Karpas-422 (cell line): Measurements from ENCODE around the gene CEP104. TPM values are rescaled to one million over a fixed set of nuclear protein-coding genes. Genes with fewer than 3 reads are reported as not detected.
A peak's percentile ranks its signal among the peaks of the same experiment; 100 is the strongest.

ENCODE experiments used
- DNase-seq: peaks from one replicate; pipeline ENCODE4 v3.0.0-alpha.2; 2015
- H2AFZ ChIP-seq: fragments of 200-600 bp; sonication (generic); 2 replicates; pipeline ENCODE4 v1.6.1; 2014; ENCODE audit warnings: antibody characterized with exemption, low read length, mixed read lengths
- H3K27ac ChIP-seq: fragments of 200-600 bp; sonication (generic); 2 replicates; pipeline ENCODE4 v1.5.1; 2014; ENCODE audit warnings: mild to moderate bottlenecking, low read length, moderate library complexity
- H3K27me3 ChIP-seq: fragments of 200-600 bp; sonication (generic); 2 replicates; pipeline ENCODE4 v1.6.1; 2014; ENCODE audit warnings: low read length, mixed read lengths
- H3K36me3 ChIP-seq: fragments of 200-600 bp; sonication (generic); 2 replicates; pipeline ENCODE4 v1.6.1; 2014; ENCODE audit warnings: low read length, mixed read lengths; ENCODE audit not compliant: insufficient read depth
- H3K4me1 ChIP-seq: fragments of 200-600 bp; sonication (generic); 2 replicates; pipeline ENCODE4 v1.6.1; 2014; ENCODE audit warnings: mild to moderate bottlenecking, low read length, mixed read lengths
- H3K4me2 ChIP-seq: fragments of 200-600 bp; sonication (generic); 2 replicates; pipeline ENCODE4 v1.6.1; 2014; ENCODE audit warnings: low read length, low read depth, mild to moderate bottlenecking; ENCODE audit not compliant: poor library complexity, severe bottlenecking
- H3K4me3 ChIP-seq: fragments of 200-600 bp; sonication (generic); 2 replicates; pipeline ENCODE4 v1.5.1; 2014; ENCODE audit warnings: mild to moderate bottlenecking, antibody characterized with exemption, low read length, mixed read lengths
- H3K79me2 ChIP-seq: fragments of 200-600 bp; sonication (generic); 2 replicates; pipeline ENCODE4 v1.6.1; 2014; ENCODE audit warnings: mild to moderate bottlenecking, low read length, mixed read lengths
- H3K9ac ChIP-seq: fragments of 200-600 bp; sonication (generic); 2 replicates; pipeline ENCODE4 v1.6.0; 2014; ENCODE audit warnings: low read length
- H3K9me2 ChIP-seq: fragments of 200-600 bp; sonication (generic), shearing (Covaris generic); replicated peaks from 2 replicates; pipeline ENCODE4 v1.6.0; 2014; ENCODE audit warnings: mild to moderate bottlenecking, low read length, moderate library complexity; ENCODE audit not compliant: insufficient read depth
- H3K9me3 ChIP-seq: fragments of 300-700, 200-600 bp; sonication (generic); 2 replicates; pipeline ENCODE4 v1.6.1; 2014; ENCODE audit warnings: low read length, mixed read lengths
- H4K20me1 ChIP-seq: fragments of 200-600 bp; sonication (generic); 2 replicates; pipeline ENCODE4 v1.6.1; 2014; ENCODE audit warnings: mild to moderate bottlenecking, antibody characterized with exemption, low read length, low read depth; ENCODE audit not compliant: insufficient read depth
- total RNA-seq: library from RNA; depleted of rRNA; stranded (reverse); fragments of >200 nt; shearing (Covaris generic); gene quantifications from 2 replicates; pipeline ENCODE4 v1.2.3, GENCODE V29; 2014; ENCODE audit warnings: low replicate concordance; rRNA removed

The CEP104 gene
- total RNA-seq, result 19.9 and 90.0 TPM in 2 replicates

GRCh38 chr1:3856923-3857790, at the start of gene CEP104, which contains the start of gene DFFB:
Gene CEP104, minus strand, starts transcription at chr1:3857211. Its CDS starts 4,804 bp downstream, at chr1:3852407.
Gene DFFB, plus strand, starts transcription at chr1:3857476. Its CDS starts 128 bp downstream, at chr1:3857604.
- no peaks in the 10 kb centered on the region for H4K20me1 ChIP-seq
- H3K79me2 ChIP-seq, result peaks cover 86% of the 10 kb centered on the region
- H3K9ac ChIP-seq, result peak within 1 kb of the TSS; percentile 76
- H3K27me3 ChIP-seq, result no peaks in the 10 kb centered on the region
- peak within 1 kb of the TSS; percentile 88 for H2AFZ ChIP-seq
- H3K4me2 ChIP-seq, result peak within 1 kb of the TSS; percentile 91
- H3K4me1 ChIP-seq, result peaks cover 20% of the 10 kb centered on the region
- DNase-seq, result peak; percentile 99
- H3K36me3 ChIP-seq, result no peaks in the 10 kb centered on the region
- H3K4me3 ChIP-seq, result peak within 1 kb of the TSS; percentile 88
- peak within 1 kb of the TSS; percentile 80 for H3K27ac ChIP-seq
- H3K9me2 ChIP-seq, result no peaks in the 10 kb centered on the region
- H3K9me3 ChIP-seq, result no peaks in the 10 kb centered on the region

GRCh38 chr1:3906672-3907020, 49.6 kb upstream of the CEP104 start:
- no peak for DNase-seq
- Histone ChIP-seq H3K27ac (peak overlapping the region; percentile 78), H3K4me2 (peak overlapping the region; percentile 46), H4K20me1 (no peaks in the 10 kb centered on the region), H3K79me2 (no peaks in the 10 kb centered on the region), H3K9me3 (no peaks in the 10 kb centered on the region), H3K4me1 (peaks cover 100% of the 10 kb centered on the region), H2AFZ (no peak overlapping the region), H3K4me3 (no peak overlapping the region), H3K36me3 (no peaks in the 10 kb centered on the region), H3K9me2 (no peaks in the 10 kb centered on the region), H3K27me3 (no peaks in the 10 kb centered on the region), H3K9ac (peak overlapping the region; percentile 50)

GRCh38 chr1:3905953-3906671, 49.1 kb upstream of the CEP104 start:
- Histone ChIP-seq H3K36me3 (no peaks in the 10 kb centered on the region), H3K27ac (peak overlapping the region; percentile 78), H3K9me3 (no peaks in the 10 kb centered on the region), H3K4me1 (peaks cover 98% of the 10 kb centered on the region), H3K4me3 (no peak overlapping the region), H2AFZ (peak overlapping the region; percentile 10; the same call in 1 of the 2 replicates), H3K79me2 (no peaks in the 10 kb centered on the region), H3K4me2 (peak overlapping the region; percentile 46), H3K9me2 (no peaks in the 10 kb centered on the region), H4K20me1 (no peaks in the 10 kb centered on the region), H3K9ac (peak overlapping the region; percentile 50), H3K27me3 (no peaks in the 10 kb centered on the region)
- peak; percentile 81 for DNase-seq

GRCh38 chr1:3905266-3905952, 48.4 kb upstream of the CEP104 start:
- Histone ChIP-seq H3K27ac (peak overlapping the region; percentile 78), H3K4me2 (peak overlapping the region; percentile 46)

GRCh38 chr1:3904843-3905185, 47.8 kb upstream of the CEP104 start:
- Histone ChIP-seq H3K36me3 (no peaks in the 10 kb centered on the region), H3K27ac (peak overlapping the region; percentile 78), H3K4me3 (no peak overlapping the region), H3K4me2 (no peak overlapping the region), H3K4me1 (peaks cover 88% of the 10 kb centered on the region), H3K9ac (no peak overlapping the region), H3K9me2 (no peaks in the 10 kb centered on the region), H4K20me1 (no peaks in the 10 kb centered on the region), H3K9me3 (no peaks in the 10 kb centered on the region), H2AFZ (no peak overlapping the region), H3K27me3 (no peaks in the 10 kb centered on the region), H3K79me2 (peaks cover 2% of the 10 kb centered on the region)
- DNase-seq, result no peak

More at GRCh38 chr1:3905266-3905952, 48.4 kb upstream of the CEP104 start:
- H3K9ac ChIP-seq, result peak overlapping the region; percentile 50; the same call in 1 of the 2 replicates
- H3K79me2 ChIP-seq, result no peaks in the 10 kb centered on the region
- DNase-seq, result no peak
- no peaks in the 10 kb centered on the region for H4K20me1 ChIP-seq
- no peak overlapping the region for H2AFZ ChIP-seq
- H3K9me3 ChIP-seq, result no peaks in the 10 kb centered on the region
- H3K27me3 ChIP-seq, result no peaks in the 10 kb centered on the region
- H3K4me1 ChIP-seq, result peaks cover 94% of the 10 kb centered on the region
- H3K36me3 ChIP-seq, result no peaks in the 10 kb centered on the region
- H3K9me2 ChIP-seq, result no peaks in the 10 kb centered on the region
- H3K4me3 ChIP-seq, result no peak overlapping the region

- DNase-seq, result no peak
- H3K4me2 ChIP-seq, result no peak overlapping the region
- H3K4me1 ChIP-seq, result peaks cover 84% of the 10 kb centered on the region
Observed at GRCh38 chr1:3904006-3904842, 47.2 kb upstream of the CEP104 start.

GRCh38 chr1:3903141-3904005, 46.4 kb upstream of the CEP104 start:
- Histone ChIP-seq H3K36me3 (peaks cover under 1% of the 10 kb centered on the region; the same call in 1 of the 2 replicates), H3K9me3 (no peaks in the 10 kb centered on the region), H3K9ac (peak overlapping the region; percentile 59; the same call in 1 of the 2 replicates), H2AFZ (no peak overlapping the region), H3K27ac (peak overlapping the region; percentile 93), H3K9me2 (no peaks in the 10 kb centered on the region), H3K27me3 (no peaks in the 10 kb centered on the region), H3K4me1 (peaks cover 84% of the 10 kb centered on the region), H3K79me2 (peaks cover 17% of the 10 kb centered on the region), H3K4me2 (peak overlapping the region; percentile 56), H3K4me3 (no peak overlapping the region), H4K20me1 (no peaks in the 10 kb centered on the region)
- no peak for DNase-seq

More at GRCh38 chr1:3904006-3904842, 47.2 kb upstream of the CEP104 start:
- H3K9me2 ChIP-seq, result no peaks in the 10 kb centered on the region
- H3K36me3 ChIP-seq, result no peaks in the 10 kb centered on the region
- no peak overlapping the region for H2AFZ ChIP-seq
- no peaks in the 10 kb centered on the region for H3K27me3 ChIP-seq
- peak overlapping the region; percentile 78 for H3K27ac ChIP-seq
- no peak overlapping the region for H3K9ac ChIP-seq
- no peaks in the 10 kb centered on the region for H3K9me3 ChIP-seq
- no peak overlapping the region for H3K4me3 ChIP-seq
- H4K20me1 ChIP-seq, result no peaks in the 10 kb centered on the region
- H3K79me2 ChIP-seq, result peaks cover 8% of the 10 kb centered on the region
